NCI-H1417 (cell line): Measurements from ENCODE around the gene TGM5.
A peak's percentile ranks its signal among the peaks of the same experiment; 100 is the strongest.
"Not testable (repeated sequence)": the region's sequence is repeated elsewhere in the genome, so short reads cannot be mapped to it uniquely, and the experiment has no call there.

Source experiments
- DNase-seq, 3 experiments: peaks; one replicate each; lab custom pipeline; 2025; lab: John Stamatoyannopoulos, UW

The TGM5 gene

DNA sequence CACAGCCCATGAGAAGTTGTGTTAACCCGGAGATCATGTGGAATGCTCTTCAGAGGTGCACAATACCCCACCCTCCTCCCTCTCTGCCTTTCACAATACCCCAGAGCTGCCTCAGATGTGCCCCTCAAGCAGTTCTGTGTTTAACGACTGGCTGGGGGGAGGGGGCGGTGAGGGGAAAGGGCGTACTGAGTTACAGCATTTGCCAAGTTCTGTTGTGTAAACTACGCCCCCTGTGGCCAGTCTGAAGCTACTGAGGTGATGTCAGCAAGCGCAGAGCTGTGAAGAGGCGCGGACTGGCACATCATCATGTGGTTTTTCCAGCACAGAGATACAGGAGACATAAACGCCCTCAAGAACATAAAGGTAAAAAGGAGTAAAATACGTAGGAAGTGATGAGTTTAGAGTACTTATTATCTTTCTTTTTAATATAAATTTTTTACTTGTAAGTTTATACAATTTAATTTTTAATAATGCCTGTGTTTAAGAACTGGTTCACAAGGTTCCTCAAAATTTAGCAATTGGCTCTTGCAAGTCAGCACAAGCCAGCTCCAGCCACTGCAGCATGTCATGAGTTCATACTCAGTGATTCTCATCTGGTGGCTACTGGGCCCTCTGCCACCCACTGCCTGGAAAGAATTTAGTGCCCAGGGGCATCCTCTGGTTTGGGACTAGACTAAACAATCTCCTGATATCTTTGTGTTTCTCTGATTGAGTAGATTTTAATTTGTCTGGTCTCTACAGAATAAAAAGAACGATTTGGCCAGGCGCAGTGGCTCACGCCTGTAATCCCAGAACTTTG, 47.6 kb downstream of the TGM5 start:
- DNase-seq = no peak

DNA sequence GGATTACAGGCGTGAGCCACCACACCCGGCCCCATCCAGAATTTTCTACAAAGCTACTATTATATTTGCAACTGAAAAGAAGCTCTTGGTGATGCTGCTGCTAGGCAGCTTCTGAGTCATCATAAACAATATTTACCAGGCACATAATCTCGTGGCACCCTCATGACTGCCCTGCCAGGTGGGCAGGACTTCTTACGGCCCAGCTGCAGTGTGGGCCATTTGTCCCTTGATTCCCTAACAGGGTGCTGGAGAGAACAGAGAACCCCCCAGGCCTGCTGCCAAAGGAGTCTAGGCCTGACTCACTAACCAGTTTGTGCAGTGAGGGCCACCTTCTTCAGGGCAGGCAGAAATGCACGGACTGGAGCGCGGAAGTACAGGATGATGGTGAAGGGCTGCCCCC, 50.8 kb downstream of the TGM5 start:
- DNase-seq = no peak

DNA sequence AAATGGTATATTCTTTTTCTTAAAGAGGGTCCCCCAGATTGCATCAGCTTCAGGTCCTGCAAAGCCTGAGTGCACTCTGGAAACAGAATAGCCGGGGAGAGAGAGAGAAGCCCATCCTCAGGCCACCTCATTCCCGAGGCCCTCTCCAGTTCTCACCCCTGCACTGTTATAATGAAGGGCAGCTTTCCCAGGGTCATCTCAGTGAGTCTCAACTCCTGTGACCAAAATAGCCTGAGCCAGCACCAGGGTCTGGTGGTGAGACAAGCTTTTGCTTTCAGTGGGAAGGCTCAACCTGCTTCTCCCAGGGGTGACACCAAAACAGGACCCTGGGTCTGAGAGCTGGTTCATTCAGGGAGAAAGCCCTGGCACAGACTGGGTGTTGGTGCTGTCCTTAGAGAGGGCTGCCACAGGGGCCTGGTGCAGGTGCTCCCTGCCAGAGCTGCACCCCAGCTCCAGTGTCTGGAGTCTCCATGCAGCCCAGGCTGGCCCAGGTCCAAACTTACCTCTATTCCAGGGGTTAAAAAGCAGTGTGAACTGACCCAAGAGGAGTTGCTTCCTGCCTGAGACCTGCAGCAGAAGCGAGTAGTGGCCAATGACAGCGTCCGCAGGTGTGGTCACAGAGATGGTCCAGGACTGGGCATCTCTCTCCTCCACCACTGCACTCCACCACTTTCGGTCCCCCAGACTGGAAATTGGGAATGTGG, 52.0 kb downstream of the TGM5 start:
- DNase-seq = no peak

DNA sequence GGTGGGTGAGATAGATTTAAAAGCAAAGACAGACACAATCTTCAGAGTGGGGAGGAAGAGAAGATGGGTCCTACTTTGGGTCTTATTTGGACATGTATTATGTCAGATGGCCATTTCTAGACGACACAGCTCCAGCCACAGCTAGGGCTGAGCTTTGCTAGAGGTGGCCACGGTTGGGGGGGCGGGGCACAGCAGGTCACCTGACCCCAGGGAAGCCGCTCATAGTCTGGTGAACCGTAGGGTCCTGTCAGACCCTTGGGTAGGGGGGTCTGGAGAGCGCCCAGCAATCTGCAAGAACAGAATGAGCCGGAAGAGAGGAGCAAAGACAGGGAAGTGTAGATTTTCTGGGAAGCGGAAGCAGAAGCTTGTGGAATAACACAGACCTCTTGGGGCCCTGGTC, 52.6 kb downstream of the TGM5 start:
- no peak for DNase-seq

DNA sequence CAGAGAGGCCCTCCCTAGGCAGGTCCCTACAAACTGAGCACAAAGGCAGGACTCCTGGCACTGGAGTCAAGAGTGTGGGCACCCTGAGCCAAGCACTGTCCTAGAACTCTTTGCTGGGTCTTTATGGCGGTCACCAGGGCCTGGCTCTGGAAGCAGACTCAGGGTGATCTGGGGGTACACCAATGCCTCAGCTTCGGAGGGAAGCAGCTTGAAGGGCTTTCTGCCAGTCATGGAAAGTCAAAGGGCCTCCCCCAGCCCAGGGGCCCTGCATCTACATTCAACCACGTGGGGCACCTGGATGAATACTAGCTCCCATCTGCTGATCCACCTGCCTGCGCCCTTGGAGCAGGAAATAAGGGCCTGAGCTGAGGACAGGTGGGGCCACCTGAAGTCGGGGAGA, 53.3 kb downstream of the TGM5 start:
- DNase-seq = no peak

DNA sequence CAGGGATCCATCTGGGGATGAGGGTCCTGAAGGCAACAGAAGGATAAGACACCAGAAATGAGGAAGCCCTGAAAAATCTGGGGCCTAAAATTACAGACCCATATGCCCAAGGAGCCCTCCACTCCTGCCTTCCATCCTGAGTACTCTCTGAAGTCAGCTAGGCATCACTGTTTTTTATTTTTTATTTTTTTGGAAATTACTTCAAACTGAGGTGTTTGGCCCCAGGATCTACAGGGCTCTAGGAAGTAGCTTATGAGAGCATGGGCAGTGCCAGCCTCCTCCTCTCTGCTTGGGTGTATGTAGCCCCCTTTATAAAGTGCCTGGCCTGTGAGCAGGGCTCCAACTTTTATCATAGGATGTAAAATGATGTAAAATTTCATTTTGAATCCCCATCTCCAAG, 53.8 kb downstream of the TGM5 start:
- no peak for DNase-seq

DNA sequence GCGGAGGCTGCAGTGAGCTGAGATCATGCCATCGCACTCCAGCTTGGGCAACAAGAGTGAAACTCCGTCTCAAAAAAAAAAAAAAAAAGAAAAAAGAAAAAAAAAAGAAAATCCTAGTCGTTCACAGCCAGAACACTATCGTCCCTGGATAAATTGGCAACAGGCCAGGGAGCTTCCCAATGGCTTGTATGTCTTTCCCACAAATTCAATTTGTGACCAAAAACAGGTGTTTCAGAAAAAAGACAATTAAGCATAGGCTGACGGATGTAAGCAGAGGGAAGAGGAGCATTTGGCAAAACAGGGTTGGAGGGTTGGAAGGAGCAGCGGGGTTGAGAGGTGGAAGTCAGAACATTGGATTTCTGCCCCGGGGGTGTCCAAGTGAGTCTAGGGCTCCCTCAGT, 54.4 kb downstream of the TGM5 start:
- DNase-seq = no peak

DNA sequence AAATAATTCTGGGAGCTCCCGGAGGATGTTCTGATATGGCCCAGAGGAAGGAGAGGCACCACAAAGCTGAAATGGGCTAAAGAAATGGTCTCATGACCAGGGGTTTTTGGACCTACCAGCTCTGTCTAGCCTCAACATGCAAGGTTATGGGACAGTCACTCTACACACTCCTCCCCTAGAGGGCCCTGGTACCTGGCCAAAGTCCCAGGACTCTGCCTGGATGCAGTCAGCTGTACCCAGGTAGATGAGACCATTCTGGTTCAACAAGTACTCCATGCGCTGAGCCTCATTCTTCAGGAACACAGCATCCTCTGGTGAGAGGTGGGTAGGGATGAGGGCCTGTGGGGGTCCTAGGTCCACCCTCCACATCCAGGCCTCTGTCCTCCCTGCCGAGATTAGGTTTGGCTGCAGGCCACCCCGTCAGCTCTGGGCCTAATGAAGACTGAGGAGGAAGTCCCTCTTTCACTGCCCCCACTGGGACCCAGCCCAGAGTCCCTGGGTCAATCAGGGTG, 55.4 kb downstream of the TGM5 start:
- DNase-seq = no peak

DNA sequence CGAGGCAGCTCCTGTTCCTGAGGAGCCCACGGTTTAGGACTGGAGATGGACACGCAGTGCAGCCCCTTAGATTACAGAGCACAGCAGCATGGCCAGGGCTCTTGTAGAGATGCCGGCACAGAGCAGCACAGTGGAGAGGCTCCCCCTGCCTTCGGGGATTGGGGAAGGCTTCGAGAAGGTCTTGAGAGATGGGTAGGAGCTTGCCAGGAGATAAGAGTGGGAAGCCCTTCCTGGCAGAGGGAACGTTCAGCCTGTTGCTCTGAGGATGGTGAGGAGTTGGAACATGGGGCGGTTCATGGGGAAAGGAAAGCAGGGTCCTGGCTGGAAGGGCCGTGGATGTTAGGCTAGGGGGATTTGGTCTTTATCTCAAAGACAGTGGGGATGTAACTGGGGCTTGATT, 55.9 kb downstream of the TGM5 start:
- DNase-seq = no peak

DNA sequence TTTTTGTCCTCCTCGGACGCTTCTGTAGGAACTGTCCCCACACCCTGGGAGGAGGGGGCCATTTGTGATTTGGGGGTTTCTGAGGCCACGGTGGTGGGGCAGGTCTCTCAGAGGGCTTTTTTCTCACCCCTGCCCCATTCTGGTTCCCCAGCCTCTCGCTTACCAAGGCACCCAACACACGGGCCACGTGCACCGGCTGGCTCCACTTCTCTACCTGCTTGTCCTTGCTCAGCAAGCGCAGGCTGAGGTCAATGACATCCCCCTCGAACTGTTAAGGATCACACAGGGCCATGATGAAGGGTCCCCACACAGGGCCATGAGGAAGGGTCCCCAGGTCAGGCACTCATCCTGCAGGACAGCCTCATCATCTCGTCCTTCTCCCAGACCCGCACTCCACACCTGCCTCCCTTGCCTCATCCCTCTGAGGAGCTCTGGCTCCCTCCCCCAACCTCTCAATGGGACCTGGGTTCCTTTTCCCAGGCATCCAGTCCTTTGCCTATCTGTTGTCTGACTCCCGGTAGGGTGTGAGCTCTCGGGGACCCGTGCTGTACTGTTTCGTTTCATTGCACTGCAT, 56.5 kb downstream of the TGM5 start:
- no peak for DNase-seq

DNA sequence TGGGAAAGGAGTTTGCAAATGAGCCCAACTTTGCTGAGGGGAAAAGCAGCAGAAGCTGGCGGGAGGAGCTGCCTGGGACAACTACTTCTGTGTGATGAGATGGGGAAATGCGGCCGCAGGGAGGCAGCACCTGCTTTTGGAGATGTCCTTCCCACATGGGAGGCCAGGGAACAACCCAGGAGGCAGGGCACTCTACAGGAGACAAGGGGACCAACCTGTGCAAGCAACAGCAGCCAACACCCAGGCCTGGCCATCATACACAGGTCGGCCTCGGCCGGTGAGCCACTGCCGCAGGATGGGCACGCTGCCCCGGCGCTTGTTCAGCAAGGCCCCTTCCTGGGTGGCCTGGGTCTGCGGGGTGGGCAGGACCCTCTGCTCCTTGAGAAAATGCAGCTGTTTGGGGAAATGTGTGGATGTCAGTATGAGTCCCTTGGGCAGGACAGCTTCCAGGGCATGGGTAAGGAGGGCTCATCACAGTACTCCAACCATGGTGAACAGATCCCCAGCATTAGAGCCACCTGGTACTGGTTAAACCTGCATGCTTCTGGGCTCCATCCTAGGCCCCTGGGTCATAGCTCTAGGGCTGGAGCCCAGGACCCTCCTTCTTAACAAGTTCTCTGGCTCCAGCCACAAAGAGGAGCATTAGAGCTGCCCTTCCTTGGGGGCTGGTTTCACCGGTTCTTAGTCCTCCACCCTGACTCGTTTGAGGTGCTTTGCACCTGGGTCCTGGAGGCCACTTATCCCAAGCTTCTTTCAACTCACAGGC, 57.5 kb downstream of the TGM5 start:
- DNase-seq = no peak

DNA sequence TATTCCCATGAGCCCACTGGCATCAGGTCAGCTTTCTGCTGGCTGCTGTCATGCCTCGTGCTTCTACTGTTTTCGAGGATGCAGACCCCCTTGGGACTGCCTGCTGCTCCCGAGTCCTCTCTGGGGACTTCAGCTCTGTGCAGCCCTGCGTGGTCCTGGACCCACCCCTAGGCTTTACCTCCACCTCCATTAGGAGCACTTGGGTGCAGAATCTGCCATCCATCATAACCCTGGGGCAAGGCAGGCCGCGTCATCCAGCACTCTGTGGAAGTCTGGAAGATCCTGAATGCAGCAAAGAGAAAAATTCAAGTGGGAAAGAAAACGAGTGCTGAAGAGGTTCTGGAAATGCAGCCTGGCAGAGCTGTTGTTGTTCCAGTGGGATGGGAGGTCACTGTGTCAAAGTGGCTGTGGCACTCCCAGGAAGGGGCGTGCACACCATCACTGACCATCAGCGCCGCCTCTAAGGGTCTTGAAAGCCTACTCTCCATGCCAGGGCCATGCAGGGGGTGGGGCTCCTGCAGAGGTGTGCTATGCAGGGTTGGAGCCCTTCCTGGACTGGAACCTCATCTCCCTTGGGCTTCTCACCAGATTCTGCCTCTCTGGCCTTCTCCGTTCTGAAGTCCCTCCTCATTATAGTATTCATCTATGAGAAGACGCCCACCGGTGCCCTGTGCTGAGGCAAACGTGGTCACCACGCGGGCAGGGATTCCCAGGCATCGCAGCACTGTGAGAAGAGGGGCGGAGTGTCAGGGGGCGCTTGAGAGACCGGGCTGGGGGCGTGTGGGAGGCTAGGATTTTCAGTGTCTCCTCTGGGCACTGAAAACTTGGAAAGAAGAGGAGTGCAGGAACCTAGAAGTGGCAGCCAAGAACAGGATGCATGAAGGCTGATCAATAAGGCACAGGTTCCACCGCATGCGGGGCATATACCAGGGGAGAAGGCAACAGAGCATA, 58.4 kb downstream of the TGM5 start:
- DNase-seq = no peak

DNA sequence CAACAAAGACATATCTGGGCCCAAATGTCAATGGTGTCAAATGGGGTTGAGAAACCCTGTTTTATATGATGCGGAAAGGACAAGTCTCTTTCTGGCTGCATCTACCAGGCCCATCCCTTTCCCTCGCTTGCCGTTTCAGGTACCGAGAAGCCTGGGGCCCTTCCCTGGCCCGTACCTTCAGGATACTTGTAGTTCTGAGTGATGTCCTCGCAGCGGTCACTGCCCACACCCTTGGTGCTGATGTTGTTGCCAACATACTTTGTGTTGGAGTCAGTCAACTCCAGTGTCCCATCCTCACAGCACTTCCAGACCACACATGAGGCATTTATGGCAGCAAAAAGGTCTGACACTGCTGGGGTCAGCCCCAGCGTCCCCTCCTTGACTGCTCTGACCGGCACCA, 59.7 kb downstream of the TGM5 start:
- no peak for DNase-seq

DNA sequence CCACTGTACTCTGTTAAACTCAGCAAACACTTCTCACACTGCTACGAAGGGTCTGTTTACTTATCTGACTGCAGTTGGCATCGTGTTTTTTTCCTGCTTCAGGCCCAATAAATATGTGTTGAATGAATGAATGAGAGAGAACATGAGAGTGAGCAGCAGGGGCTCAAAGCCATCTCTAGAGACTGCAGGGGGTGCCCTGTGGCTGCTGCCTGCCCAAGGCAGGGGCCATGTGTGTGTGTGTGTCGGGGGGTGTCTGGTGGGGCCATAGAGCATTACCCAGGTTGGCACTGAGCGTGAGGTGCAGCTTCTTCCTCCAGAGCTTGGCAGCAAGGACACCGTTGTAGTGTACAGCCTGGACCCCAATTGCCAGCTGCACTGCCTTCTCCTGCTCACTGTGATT, 60.7 kb downstream of the TGM5 start:
- no peak for DNase-seq

DNA sequence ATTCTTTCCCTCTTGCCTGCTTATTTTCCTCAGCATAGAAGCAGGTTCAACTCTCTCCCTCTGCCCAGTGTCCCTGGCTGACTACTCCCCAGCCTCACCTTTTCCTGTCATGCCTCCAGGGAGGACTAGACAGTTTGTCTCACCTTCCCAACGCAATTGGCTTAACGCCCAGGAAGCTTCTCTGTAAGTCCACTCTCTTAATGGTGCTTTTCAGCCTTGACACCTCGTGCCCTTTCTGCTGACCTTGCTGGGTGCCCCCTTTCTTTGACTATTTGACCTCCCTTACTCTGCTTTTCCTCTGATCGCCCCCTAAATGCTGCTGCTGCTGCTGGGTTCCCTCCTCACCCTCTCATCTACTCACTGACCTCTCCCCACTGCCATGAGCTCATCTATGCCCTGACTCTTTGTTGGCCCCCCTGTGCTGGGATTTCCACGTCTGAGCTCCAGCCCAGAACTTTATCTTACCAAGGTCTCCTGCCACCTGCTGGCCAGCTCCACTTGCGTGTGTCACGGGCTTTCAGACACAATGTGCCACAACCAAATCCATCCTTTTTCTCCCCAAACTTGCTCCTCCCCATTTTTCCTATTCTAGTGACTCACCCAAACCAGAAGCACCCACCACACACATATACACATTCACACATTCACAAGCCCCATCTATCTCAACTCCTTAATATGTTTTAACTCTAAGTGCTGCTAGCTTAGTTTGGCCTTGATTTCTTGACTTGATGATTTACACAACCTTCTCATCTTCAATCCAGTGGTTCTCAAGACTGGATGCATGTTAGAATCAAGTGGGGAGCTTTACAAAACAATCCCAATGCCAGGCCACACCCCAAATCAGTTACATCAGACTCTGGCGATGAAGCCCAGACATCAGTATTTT, 62.5 kb downstream of the TGM5 start:
- peak in 2 of 3 experiments; percentile 1 to 11 for DNase-seq

DNA sequence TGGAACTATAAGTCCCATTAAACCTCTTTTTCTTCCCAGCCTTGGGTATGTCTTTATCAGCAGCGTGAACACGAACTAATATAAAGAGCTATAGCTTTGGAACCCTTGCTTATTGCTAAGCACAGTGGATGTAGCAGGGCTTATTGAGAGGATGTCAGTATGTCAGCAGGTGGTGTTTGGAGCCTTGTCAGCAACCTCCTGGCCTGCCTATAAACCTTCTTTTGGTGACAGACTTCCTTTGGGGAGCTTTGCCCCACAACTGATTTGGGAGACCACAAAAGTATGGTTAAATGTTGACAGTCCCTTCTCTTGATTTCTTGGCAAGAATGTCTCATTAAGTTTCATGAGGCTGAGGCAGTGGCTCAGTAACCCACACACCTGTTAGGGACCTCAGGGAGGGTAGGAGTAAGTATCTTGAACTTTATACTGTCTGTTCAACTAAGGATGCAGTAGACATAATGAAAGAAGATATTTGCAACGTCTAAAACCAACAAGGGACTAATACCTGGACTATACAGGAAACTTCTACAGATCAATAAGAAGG, 66.7 kb downstream of the TGM5 start:
- no peak for DNase-seq

DNA sequence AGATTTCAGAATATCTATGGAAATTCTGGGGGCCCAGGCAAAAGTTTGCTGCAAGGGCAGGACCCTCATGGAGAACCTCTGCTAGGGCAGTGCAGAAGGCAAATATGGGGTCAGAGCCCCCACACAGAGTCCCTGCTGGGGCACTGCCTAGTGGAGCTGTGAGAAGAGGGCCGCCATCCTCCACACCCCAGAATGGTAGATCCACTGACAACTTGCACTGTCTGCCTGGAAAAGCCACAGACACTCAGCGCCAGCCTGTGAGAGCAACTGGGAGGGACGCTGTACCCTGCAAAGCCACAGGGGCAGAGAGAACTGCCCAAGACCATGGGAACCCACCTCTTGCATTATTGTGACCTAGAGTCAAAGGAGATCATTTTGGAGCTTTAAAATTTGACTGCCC, 67.7 kb downstream of the TGM5 start:
- DNase-seq = no peak

DNA sequence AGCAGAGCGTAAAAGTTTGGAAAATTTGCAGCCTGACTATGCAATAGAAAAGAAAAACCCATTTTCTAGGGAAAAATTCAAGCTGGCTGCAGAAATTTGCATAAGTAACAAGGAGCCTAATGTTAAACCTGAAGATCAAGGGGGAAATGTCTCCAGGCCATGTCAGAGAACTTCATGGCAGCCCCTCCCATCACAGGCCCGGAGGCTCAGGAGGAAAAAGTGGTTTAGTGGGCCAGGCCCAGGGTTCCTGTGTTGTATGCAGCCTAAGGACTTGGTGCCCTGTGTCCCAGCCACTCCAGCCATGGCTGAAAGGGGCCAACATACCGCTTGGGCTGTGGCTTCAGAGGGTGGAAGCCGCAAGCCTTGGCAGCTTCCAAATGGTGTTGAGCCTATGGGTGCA, 68.2 kb downstream of the TGM5 start:
- not testable (repeated sequence) for DNase-seq

DNA sequence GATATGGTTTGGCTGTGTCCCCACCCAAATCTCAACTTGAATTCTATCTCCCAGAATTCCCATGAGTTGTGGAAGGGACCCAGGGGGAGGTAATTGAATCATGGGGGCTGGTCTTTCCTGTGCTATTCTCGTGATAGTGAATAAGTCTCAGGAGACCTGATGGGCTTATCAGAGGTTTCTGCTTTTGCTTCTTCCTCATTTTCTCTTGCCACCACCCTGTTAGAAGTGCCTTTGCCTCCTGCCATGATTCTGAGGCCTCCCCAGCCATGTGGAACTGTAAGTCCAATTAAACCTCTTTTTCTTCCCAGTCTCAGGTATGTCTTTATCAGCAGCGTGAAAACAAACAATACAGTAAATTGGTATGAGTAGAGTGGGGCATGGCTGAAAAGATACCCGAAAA, 69.0 kb downstream of the TGM5 start:
- not testable (repeated sequence) for DNase-seq
